Endothelial cell of umbilical vein (primary cell): Measurements from ENCODE around the gene SLC9B2.

Experiments
- EZH2 ChIP-seq: IDR thresholded peaks from 2 replicates; pipeline ENCODE4 v1.6.1; 2012; ENCODE audit warnings: borderline replicate concordance, low read depth, mild to moderate bottlenecking, moderate library complexity, low read length, inconsistent platforms; ENCODE audit not compliant: severe bottlenecking
- FOS ChIP-seq: IDR thresholded peaks from 2 replicates; pipeline ENCODE4 v1.6.1; 2011; ENCODE audit warnings: mild to moderate bottlenecking, low read length, moderate library complexity, borderline replicate concordance; ENCODE audit not compliant: insufficient read depth
- JUN ChIP-seq: IDR thresholded peaks from 2 replicates; pipeline ENCODE4 v1.6.1; 2011; ENCODE audit warnings: borderline replicate concordance, low read depth; ENCODE audit not compliant: insufficient read length, insufficient read depth
- MYC ChIP-seq: IDR thresholded peaks from one replicate; pipeline ENCODE4 v1.6.1; 2011; ENCODE audit warnings: mild to moderate bottlenecking, low read depth, low read length
- POLR2A ChIP-seq: IDR thresholded peaks from 2 replicates; pipeline ENCODE4 v1.6.1; 2012; ENCODE audit warnings: low read depth, mild to moderate bottlenecking, control low read depth, low read length
- POLR2AphosphoS5 ChIP-seq: IDR thresholded peaks from 2 replicates; pipeline ENCODE4 v1.6.1; 2012; ENCODE audit warnings: low read depth, mild to moderate bottlenecking, control low read depth, low read length, moderate library complexity; ENCODE audit not compliant: insufficient read depth
- TF ChIP-seq, protein P1 (sequence below), 2 donors: IDR thresholded peaks; 1 replicate in 1 of 2; 2 replicates in 1 of 2; pipeline ENCODE4 v1.5.1; 2011; ENCODE audit warnings: low read length in 2 of 2, mild to moderate bottlenecking in 2 of 2, moderate library complexity in 2 of 2, control low read depth in 1 of 2, inconsistent platforms in 1 of 2, low read depth in 1 of 2; ENCODE audit not compliant: insufficient read depth in 1 of 2; ENCODE audit errors: extremely low read depth in 1 of 2
- TF ChIP-seq, protein P2 (sequence below): IDR thresholded peaks from 2 replicates; pipeline ENCODE4 v1.6.1; 2011; ENCODE audit not compliant: insufficient read depth, insufficient read length

DNA sequence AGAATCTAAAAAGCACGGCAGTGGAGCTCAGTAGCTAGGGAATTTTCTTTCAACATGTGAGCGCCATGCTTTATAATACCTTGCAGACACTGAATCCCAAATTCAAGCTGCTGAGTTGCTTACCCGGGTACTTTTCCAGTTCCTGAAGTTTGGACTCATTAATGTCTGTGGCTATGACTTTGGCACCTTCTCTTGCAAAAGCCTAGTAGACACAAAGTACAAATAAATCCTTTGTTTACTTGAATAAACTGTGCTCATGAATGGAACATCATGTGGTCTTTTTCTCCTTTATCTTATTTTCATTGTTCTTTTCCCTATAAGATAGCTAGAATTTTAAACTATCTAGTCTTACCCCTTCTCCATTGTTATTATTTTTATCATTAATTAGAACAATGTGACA is 18.5 kb upstream of the SLC9B2 start:
- no peak for TF ChIP-seq POLR2AphosphoS5
- TF ChIP-seq, protein P1, sequence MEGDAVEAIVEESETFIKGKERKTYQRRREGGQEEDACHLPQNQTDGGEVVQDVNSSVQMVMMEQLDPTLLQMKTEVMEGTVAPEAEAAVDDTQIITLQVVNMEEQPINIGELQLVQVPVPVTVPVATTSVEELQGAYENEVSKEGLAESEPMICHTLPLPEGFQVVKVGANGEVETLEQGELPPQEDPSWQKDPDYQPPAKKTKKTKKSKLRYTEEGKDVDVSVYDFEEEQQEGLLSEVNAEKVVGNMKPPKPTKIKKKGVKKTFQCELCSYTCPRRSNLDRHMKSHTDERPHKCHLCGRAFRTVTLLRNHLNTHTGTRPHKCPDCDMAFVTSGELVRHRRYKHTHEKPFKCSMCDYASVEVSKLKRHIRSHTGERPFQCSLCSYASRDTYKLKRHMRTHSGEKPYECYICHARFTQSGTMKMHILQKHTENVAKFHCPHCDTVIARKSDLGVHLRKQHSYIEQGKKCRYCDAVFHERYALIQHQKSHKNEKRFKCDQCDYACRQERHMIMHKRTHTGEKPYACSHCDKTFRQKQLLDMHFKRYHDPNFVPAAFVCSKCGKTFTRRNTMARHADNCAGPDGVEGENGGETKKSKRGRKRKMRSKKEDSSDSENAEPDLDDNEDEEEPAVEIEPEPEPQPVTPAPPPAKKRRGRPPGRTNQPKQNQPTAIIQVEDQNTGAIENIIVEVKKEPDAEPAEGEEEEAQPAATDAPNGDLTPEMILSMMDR (IDR thresholded peaks at IDR 0.05; ENCODE audit: extremely low read depth in 1 of 2, insufficient read depth in 1 of 2, low read depth in 1 of 2, low read length in 2 of 2): no peak
- TF ChIP-seq POLR2A: no peak
- no peak for TF ChIP-seq FOS
- no peak for TF ChIP-seq EZH2
- TF ChIP-seq, protein P2, sequence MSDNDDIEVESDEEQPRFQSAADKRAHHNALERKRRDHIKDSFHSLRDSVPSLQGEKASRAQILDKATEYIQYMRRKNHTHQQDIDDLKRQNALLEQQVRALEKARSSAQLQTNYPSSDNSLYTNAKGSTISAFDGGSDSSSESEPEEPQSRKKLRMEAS: no peak
- TF ChIP-seq MYC: no peak
- TF ChIP-seq JUN: no peak
